HEK293 (cell line): ENCODE results near the gene PITPNB.

Experiments used
- BCL11A ChIP-seq: fragments of 450-650 bp; formaldehyde crosslinking; IDR thresholded peaks from 2 replicates; pipeline ENCODE4 v1.5.1; 2016; ENCODE audit warnings: low read depth, missing biosample characterization, missing genetic modification characterization
- CTCF ChIP-seq: fragments of 450-650 bp; formaldehyde crosslinking; IDR thresholded peaks from 2 replicates; pipeline ENCODE4 v1.5.1; 2016; ENCODE audit warnings: missing biosample characterization, missing genetic modification characterization
- GLI4 ChIP-seq: fragments of 450-650 bp; formaldehyde crosslinking; IDR thresholded peaks from 2 replicates; pipeline ENCODE4 v1.5.1; 2016; ENCODE audit warnings: missing biosample characterization, missing genetic modification characterization
- PATZ1 ChIP-seq: fragments of 450-650 bp; formaldehyde crosslinking; IDR thresholded peaks from 2 replicates; pipeline ENCODE4 v1.5.1; 2016; ENCODE audit warnings: missing biosample characterization, missing genetic modification characterization
- ZBTB7A ChIP-seq: fragments of 450-650 bp; formaldehyde crosslinking; IDR thresholded peaks from 2 replicates; pipeline ENCODE4 v1.5.1; 2016; ENCODE audit warnings: low read depth, missing biosample characterization, missing genetic modification characterization
- ZNF639 ChIP-seq: fragments of 450-650 bp; formaldehyde crosslinking; IDR thresholded peaks from 2 replicates; pipeline ENCODE4 v1.5.1; 2016; ENCODE audit warnings: missing biosample characterization, missing genetic modification characterization

GRCh38 chr22:27833803-27834202, 85.3 kb downstream of the PITPNB start:
- TF ChIP-seq CTCF (tag by site-specific recombination) (no peak), GLI4 (no peak), BCL11A (no peak), PATZ1 (tag by site-specific recombination) (no peak), ZNF639 (tag by site-specific recombination) (no peak), ZBTB7A (tag by site-specific recombination) (no peak)
